T-helper 2 cell treated with Interferon-gamma antibody and Interleukin-4, amounts not matched to agents 100 ng/mL and 5 ng/mL, for 36 hours (primary cell): ENCODE measurements around the gene MMEL1. TPM values are rescaled to one million over a fixed set of nuclear protein-coding genes. Genes with fewer than 3 reads are reported as not detected.
"Not testable (repeated sequence)": the region's sequence is repeated elsewhere in the genome, so short reads cannot be mapped to it uniquely, and the experiment has no call there.

ENCODE experiments used
- intact Hi-C: fragments of 100-400 bp; cut with micrococcal nuclease; formaldehyde crosslinking; loops from one replicate; pipeline ENCODE4 v1.15.1; 2023
- total RNA-seq: library from RNA; stranded (reverse); gene quantifications from 2 replicates; pipeline ENCODE4 v1.2.3, GENCODE V29; 2022

MMEL1 gene
- total RNA-seq, 1 donor from 2014 or later, result 0.95 TPM

- intact Hi-C loops, result no loop called here
Observed at GRCh38 chr1:2629627-2630497, 3.0 kb downstream of the MMEL1 start.

GRCh38 chr1:2628933-2629626 is 3.7 kb downstream of the MMEL1 start:
- intact Hi-C loops, result no loop called here

- intact Hi-C loops, result no loop called here
Observed at GRCh38 chr1:2628191-2628932, 4.5 kb downstream of the MMEL1 start.

- intact Hi-C loops, result no loop called here
Observed at GRCh38 chr1:2627746-2628145, 5.1 kb downstream of the MMEL1 start.

- intact Hi-C loops, result not testable (repeated sequence)
Observed at GRCh38 chr1:2625748-2626147, 7.1 kb downstream of the MMEL1 start.

GRCh38 chr1:2625311-2625710 is 7.5 kb downstream of the MMEL1 start:
- intact Hi-C loops, result no loop called here

GRCh38 chr1:2624735-2625300 is 8.0 kb downstream of the MMEL1 start:
- intact Hi-C loops, result no loop called here

- intact Hi-C loops, result no loop called here
Observed at GRCh38 chr1:2623571-2624337, 9.1 kb downstream of the MMEL1 start.

GRCh38 chr1:2617971-2618470 is 14.8 kb downstream of the MMEL1 start:
- intact Hi-C loops, result no loop called here

GRCh38 chr1:2614145-2614544 is 18.7 kb downstream of the MMEL1 start:
- intact Hi-C loops, result no loop called here

GRCh38 chr1:2612591-2613365 is 20.0 kb downstream of the MMEL1 start:
- intact Hi-C loops, result no loop called here

- intact Hi-C loops, result no loop called here
Observed at GRCh38 chr1:2611621-2612437, 21.0 kb downstream of the MMEL1 start.

- intact Hi-C loops, result no loop called here
Observed at GRCh38 chr1:2611031-2611501, 21.8 kb downstream of the MMEL1 start.

- intact Hi-C loops, result no loop called here
Observed at GRCh38 chr1:2610036-2610959, 22.5 kb downstream of the MMEL1 start.

- intact Hi-C loops, result no loop called here
Observed at GRCh38 chr1:2609319-2610035, 23.3 kb downstream of the MMEL1 start.

- intact Hi-C loops, result no loop called here
Observed at GRCh38 chr1:2607641-2608091, 25.1 kb downstream of the MMEL1 start.
